CD4-positive, alpha-beta T cell treated with Interferon gamma for 1 hour (primary cell): ENCODE data around the gene TKT.

Experiments used
- DNase-seq: peaks from one replicate; pipeline ENCODE4 v3.0.0-alpha.2; 2020

Gene TKT

GRCh38 chr3:53175613-53176540, 79.9 kb downstream of the TKT start:
- no peak for DNase-seq
